ENCODE data around the gene ANKRD10. TPM values are rescaled to one million over a fixed set of nuclear protein-coding genes. Genes with fewer than 3 reads are reported as not detected.
"Not testable (repeated sequence)": the region's sequence is repeated elsewhere in the genome, so short reads cannot be mapped to it uniquely, and the experiment has no call there.

Gene ANKRD10
- total RNA-seq, 4 donors from 2014 or later, result 200 to 241 (median 207) TPM

DNA sequence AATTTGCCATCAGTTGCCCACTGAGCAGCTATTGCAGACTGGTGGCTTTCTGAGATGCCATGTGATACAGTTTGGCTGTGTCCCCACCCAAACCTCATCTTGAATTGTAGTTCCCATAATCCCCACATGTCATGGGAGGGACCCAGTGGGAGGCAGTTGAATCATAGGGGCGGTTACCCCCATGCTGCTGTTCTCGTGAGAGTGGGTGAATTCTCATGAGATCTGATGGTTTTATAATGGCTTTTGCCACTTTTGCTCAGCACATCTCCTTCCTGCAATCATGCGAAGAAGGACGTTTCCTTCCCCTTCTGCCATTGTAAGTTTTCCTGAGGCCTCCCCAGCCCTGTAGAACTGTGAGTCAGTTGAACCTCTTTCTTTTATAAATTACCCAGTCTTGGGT, 34.8 kb upstream of the ANKRD10 start:
- 90 to 94% methylated on average over 4 of the region's 4 CpGs for WGBS, 2 donors

DNA sequence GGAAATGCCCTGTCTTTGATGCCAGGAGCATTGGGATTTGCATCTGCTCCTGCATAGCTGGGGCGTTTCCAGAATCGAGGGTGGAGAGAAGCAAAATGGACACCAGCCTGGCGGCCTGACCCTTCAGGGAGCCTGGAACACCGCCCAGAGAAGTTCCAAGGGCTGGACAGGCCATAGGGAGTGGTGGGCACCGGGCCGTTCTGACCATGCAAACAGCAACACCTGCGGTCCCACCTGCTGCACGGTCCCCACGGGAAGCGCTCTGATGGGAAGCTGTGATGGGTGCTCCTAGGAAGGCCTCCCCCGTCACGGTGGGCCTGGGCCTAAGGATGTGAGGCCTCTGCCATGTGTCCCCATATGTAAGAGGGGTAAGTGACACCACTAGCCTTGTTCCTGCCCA, 34.2 kb upstream of the ANKRD10 start:
- Histone ChIP-seq H3K4me3 (no peak overlapping the region), H3K4me1 (peaks cover 0 to 14% (median 0%) of the 10 kb centered on the region in 4 donors), H3K27me3 (no peaks in the 10 kb centered on the region), H3K27ac (no peak overlapping the region), H3K36me3 (no peaks in the 10 kb centered on the region), H3K9me3 (no peaks in the 10 kb centered on the region)
- 93 to 94% methylated on average over 8 to 12 of the region's 12 CpGs for WGBS, 2 donors
- no peak for DNase-seq (ENCODE audit: low spot score in 2 of 2)
- no peak for TF ChIP-seq CTCF (IDR thresholded peaks at IDR 0.05)
- no peak for TF ChIP-seq POLR2A (IDR thresholded peaks at IDR 0.05)
- TF ChIP-seq EP300 (IDR thresholded peaks at IDR 0.05), result no peak

More for the DNA sequence above, 34.8 kb upstream of the ANKRD10 start:
- H3K4me1 ChIP-seq, result peaks cover 0 to 12% (median 1%) of the 10 kb centered on the region in 4 donors
- DNase-seq (ENCODE audit: low spot score in 2 of 2), result no peak
- no peaks in the 10 kb centered on the region for H3K27me3 ChIP-seq
- H3K9me3 ChIP-seq, result no peaks in the 10 kb centered on the region
- H3K4me3 ChIP-seq, result no peak overlapping the region
- TF ChIP-seq EP300 (IDR thresholded peaks at IDR 0.05), result no peak
- TF ChIP-seq CTCF (IDR thresholded peaks at IDR 0.05), result no peak
- no peak for TF ChIP-seq POLR2A (IDR thresholded peaks at IDR 0.05)
- H3K36me3 ChIP-seq, result no peaks in the 10 kb centered on the region
- H3K27ac ChIP-seq, result no peak overlapping the region

- not testable (repeated sequence) for H3K27ac ChIP-seq; H3K36me3 ChIP-seq; H3K9me3 ChIP-seq; H3K27me3 ChIP-seq; DNase-seq (ENCODE audit: low spot score in 2 of 2); H3K4me3 ChIP-seq
- WGBS, 2 donors, result 83% methylated on average over 1 of the region's 10 CpGs; no CpG with 5 or more reads in 1 of the 2 donors
- peaks cover 0 to 14% (median 0%) of the 10 kb centered on the region in 4 donors for H3K4me1 ChIP-seq
Observed at GRCh38 chr13:110947338-110947737, 32.5 kb upstream of the ANKRD10 start.

GRCh38 chr13:110945928-110946570, 31.2 kb upstream of the ANKRD10 start:
- H3K4me3 ChIP-seq, result no peak overlapping the region
- no peak overlapping the region for H3K27ac ChIP-seq
- DNase-seq (ENCODE audit: low spot score in 2 of 2), result no peak
- H3K27me3 ChIP-seq, result no peaks in the 10 kb centered on the region
- H3K9me3 ChIP-seq, result no peaks in the 10 kb centered on the region
- H3K4me1 ChIP-seq, result peaks cover 0 to 14% (median 0%) of the 10 kb centered on the region in 4 donors
- TF ChIP-seq POLR2A (IDR thresholded peaks at IDR 0.05), result no peak
- no peak for TF ChIP-seq EP300 (IDR thresholded peaks at IDR 0.05)
- no peak for TF ChIP-seq CTCF (IDR thresholded peaks at IDR 0.05)
- no peaks in the 10 kb centered on the region for H3K36me3 ChIP-seq
- 90 to 93% methylated on average over 10 to 11 of the region's 12 CpGs for WGBS, 2 donors

DNA sequence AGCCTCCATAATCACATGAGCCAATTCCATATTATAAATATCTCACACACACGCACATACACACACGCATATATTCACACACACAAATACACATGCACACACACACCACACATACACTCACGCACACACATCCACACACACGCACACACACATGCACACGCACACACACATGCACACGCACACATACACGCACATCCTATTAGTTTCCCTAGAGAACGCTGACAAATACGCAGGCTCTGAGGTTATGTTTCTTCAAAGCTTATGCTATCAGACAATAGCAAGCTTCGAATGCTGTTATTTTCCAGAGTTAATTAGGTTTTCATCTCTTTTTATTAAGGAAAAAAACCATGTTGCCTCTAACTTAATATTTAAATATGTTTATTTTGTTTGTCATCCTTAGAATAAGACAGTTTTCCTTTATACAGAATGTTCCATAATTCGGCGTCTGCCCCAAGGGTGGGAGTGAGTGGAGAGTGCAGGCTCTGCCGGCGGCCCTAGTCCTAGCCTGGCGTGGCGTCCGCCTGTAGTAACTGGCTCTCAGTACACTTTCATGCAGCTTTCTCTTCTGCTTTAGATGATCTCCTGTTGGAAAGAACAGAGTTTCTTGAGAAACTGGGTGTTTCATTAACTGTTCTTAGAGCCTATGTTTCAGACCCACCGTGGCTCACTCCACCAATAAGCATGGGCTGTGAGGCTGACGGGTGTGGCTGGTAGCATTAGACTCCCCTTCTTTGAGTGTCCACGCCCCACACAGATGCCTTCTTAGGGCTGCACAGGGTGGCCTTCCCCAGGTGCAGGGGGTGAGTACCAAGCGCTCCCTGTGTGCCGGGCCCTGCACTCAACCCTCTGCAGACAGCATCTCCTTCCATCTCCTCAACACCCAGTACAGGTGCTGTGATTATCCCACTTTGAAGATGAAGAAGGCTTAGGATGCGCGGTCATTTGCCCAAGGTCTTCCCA, 30.4 kb upstream of the ANKRD10 start:
- Histone ChIP-seq H3K27ac (no peak overlapping the region), H3K27me3 (no peaks in the 10 kb centered on the region), H3K4me3 (no peak overlapping the region), H3K4me1 (peaks cover 0 to 14% (median 0%) of the 10 kb centered on the region in 4 donors), H3K9me3 (no peaks in the 10 kb centered on the region), H3K36me3 (no peaks in the 10 kb centered on the region)
- DNase-seq (ENCODE audit: low spot score in 2 of 2), result no peak
- no peak for TF ChIP-seq POLR2A (IDR thresholded peaks at IDR 0.05)
- no peak for TF ChIP-seq EP300 (IDR thresholded peaks at IDR 0.05)
- TF ChIP-seq CTCF (IDR thresholded peaks at IDR 0.05), result no peak
- WGBS, 2 donors, result 93% methylated on average over 24 of the region's 24 CpGs

All from tibial nerve (tissue), 4 donors.